ENCODE data around the gene MST1. TPM values are rescaled to one million over a fixed set of nuclear protein-coding genes. Genes with fewer than 3 reads are reported as not detected.

MST1 gene
- total RNA-seq (2014; rRNA removed; shearing (Covaris generic)), result 4.3 and 5.4 TPM in 2 replicates
- 1.4 and 2.9 TPM in 2 replicates for polyA plus RNA-seq (2015; cell fraction: cytosol; rRNA removed)
- polyA plus RNA-seq (2015; cell fraction: nucleus; rRNA removed), result 169 and 191 TPM in 2 replicates

DNA sequence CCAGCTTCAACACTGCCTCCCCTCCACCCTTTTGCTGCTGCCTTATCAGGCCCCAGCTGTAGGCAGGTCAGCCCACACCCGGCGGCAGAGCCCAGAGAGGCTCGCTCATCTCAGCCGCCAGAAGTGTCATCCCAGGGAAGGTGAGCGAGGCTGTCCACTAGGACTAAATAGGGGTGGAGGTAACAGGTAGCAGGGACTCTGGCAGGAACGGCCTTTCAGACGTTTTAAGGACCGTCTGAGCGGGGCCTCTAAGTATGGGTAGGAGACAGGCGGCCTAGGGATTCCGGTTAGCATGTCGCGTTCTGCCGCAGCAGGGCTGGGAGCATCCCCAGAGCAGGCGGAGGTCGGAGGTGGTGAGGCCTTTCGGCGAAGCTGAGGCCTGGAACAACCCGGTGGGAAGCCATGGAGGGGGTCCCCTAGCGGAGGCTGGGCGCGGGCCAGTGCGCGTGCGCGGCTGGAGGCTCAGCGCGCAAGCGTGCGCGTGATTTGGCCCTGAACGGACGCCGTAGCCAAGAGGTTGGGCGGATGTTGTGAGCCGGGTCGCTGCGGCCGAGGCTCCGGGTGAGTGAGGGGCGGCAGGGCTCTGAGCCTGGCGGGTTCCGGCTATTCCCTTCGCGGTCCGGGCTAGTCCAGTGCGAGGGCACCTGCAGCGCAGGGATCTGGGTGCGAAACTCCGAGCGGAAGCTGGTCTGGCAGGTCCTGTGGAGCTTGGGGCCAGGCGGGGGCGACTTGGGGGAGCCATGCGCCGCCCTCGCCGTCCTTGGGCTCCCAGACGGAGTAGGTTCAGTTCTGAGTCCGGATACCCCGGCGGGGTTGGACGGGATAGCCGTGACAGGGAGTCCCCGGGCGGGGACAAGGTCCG, at the start of gene MST1, which contains the start of gene RNF123:
Gene MST1, minus strand, starts transcription at position 429 of the 862 bp plus-strand sequence. CDS start 783 bp downstream, outside the sequence.
Gene RNF123, plus strand, starts transcription at position 512 of the 862 bp plus-strand sequence. CDS start 1,609 bp downstream, outside the sequence.
- peak; percentile 88 for DNase-seq (ENCODE audit: low read depth, low spot score)
- in situ Hi-C loops (cut with HindIII; ENCODE audit: low pct_unique_long_range_greater_than_20kb, low sequenced_read_pairs), result no loop called here

DNA sequence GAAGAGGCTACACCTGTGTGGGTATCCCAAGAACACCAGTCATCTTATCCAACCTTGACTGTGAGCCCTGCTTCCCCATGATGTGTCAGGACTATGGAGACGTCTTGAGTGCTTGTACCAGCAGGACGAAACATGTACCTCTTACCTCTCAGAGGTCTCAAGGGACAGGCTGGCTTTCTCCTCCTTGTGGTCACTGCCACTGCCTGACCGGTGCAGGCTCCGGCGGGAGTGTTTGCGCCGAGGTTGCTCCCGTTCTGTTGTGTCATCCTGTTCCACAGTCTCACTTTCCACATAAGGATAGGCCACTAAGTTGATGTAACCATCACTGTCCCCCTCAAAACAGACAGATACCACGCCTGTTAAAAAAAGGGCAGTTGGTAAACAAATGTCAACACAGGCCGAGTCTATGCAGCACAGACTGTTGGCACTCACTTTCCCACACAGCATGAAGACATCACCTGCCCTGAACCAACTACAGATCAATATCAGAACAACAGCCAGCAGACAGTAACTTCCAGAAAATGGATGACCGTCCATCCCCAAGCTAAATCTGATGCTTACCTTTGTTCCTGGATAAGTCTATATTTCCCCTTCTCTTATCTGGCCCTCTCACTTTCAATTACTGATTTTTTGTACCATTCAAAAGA, 48.9 kb upstream of the MST1 start:
- DNase-seq (ENCODE audit: low read depth, low spot score), result no peak
- in situ Hi-C loops (cut with HindIII; ENCODE audit: low pct_unique_long_range_greater_than_20kb, low sequenced_read_pairs), result no loop called here

DNA sequence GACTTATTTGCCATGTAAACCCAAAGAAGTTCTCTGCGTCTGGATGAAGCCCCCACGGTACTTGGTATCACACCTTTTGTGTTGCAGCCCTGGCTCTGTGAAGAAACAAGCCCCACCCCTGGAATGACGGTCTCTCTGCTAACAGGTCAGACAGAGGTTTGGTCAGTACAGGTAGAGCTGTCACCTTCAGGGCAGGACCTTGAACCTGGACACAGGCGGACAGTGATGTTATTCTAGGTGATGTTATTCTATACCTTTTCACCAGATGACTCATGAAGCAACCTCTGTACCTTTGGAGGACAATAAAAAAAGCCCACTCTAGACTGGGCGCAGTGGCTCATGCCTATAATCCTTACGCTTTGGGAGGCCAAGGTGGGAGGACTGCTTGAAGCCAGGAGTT, 45.5 kb upstream of the MST1 start:
- in situ Hi-C loops (cut with HindIII; ENCODE audit: low pct_unique_long_range_greater_than_20kb, low sequenced_read_pairs), result no loop called here
- no peak for DNase-seq (ENCODE audit: low read depth, low spot score)

DNA sequence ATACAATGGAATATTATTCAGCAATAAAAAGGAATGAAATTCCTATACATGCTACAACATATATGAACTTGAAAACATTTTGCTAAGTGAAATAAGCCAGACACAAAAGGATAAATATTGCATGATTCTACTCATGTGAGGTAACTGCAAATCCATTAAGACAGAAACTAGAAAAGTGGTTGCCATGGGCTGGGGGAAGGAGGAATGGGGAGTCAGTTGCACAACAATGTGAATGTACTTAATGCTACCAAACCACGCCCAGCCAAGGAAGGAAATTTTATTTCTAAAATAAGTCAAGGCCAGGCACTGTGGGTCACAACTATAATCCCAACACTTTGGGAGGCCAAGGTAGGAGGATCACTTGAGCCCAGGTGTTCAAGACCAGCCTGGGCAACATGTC, 44.3 kb upstream of the MST1 start:
- in situ Hi-C loops (cut with HindIII; ENCODE audit: low pct_unique_long_range_greater_than_20kb, low sequenced_read_pairs), result no loop called here
- DNase-seq (ENCODE audit: low read depth, low spot score), result no peak

DNA sequence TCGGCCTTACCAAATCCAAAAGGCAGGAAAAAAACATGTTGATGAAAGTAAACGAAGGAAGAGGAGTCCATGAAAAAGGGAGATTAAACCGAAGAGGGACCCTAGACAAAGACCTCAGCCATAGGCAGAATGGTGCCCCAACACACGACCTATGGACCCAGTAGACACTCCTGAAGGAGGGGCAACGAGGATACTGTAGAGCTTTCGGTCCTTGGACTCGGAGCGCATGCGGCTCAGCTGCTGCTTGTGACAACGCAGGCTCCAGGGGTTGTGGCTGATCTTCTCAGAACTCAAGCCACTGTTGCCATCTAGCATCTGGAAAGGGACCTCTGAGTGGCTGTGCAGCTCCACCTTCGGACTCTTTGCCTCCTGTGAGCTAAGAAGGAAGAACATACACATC, 43.3 kb upstream of the MST1 start:
- DNase-seq (ENCODE audit: low read depth, low spot score), result no peak
- in situ Hi-C loops (cut with HindIII; ENCODE audit: low pct_unique_long_range_greater_than_20kb, low sequenced_read_pairs), result no loop called here

DNA sequence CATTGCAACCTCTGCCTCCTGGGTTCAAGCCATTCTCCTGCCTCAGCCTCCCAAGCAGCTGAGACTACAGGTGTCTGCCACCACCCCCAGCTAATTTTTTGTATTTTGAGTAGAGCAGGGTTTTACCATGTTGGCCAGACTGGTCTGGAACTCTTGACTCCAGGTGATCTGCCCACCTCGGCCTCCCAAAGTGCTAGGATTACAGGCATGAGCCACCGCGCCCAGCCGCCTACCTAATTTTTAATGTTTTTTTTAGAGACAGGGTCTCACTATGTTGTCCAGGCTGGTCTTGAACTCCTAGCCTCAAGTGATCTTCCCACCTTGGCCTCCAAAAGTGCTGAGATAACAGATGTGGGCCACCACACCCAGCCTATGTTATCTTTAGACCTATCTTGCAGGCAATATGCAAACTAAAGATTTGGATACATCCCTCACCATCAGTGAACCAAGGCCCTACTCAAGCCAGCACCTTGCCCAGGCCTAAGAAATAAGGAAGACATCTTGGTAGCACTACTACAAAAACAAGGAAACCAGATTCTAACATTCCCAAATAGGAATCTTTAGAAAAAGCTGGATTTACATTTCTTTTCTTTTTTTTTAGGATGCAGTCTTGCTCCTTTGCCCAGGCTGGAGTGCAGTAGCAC, 40.8 kb upstream of the MST1 start:
- no peak for DNase-seq (ENCODE audit: low read depth, low spot score)
- in situ Hi-C loops (cut with HindIII; ENCODE audit: low pct_unique_long_range_greater_than_20kb, low sequenced_read_pairs), result no loop called here

DNA sequence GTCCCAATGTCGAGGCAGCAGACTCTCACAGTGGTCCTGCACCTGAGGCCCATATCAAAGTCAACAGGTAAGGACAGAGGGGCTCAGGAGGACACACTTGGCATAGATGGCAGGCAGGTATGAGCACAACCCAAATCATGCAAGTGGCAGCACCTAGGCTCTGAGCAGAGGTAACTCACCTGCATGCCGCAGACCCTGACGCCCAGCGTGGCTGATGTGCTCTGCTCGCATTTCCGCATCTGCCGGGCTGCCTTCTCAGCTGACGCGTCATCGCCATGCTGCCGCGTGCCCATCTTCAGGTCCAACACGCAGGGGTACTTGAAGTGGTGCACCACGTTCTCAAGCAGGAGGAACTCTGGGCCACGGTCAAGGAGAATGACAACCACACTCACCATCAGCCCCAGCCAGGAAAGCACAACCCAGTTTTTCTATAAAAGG, 38.7 kb upstream of the MST1 start:
- in situ Hi-C loops (cut with HindIII; ENCODE audit: low pct_unique_long_range_greater_than_20kb, low sequenced_read_pairs), result no loop called here

DNA sequence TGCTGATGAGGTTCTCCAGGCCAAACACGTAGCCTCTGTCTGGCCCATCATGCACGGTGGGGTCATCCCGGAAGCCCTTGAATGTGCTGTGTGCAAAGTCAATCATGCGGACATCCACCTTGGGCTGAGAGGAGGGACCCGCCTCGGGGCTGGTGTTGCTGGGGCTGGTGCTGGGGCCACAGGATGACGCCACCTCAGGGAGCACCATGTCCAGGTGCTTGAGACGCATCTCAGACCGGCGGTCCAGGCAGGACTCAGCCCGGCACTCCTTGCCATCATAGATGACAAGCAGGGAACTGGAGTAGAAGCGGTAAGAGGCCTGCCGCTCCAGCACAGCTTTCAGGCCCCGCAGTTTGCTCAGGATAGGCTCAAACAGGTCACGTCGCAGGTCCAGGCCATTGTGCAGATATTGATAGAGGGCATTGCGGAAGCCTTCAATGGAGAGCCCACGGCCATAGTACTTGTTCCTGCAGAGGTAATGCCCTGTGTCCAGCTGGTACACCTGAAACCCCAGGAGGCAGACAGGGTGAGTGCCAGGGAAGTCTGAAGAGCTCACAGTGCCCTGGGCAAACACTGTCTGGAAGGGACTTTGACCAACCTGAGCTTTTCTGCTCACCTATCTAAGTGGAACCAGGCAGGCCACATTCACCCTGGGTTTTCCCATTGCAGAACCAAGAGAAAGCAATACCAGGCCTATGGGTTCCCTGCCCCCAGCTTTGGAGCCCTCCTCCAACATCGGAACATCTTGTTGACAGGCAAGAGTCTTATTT, 38.1 kb upstream of the MST1 start:
- DNase-seq (ENCODE audit: low read depth, low spot score), result no peak
- in situ Hi-C loops (cut with HindIII; ENCODE audit: low pct_unique_long_range_greater_than_20kb, low sequenced_read_pairs), result no loop called here

More for the DNA sequence above, 38.7 kb upstream of the MST1 start:
- no peak for DNase-seq (ENCODE audit: low read depth, low spot score)

DNA sequence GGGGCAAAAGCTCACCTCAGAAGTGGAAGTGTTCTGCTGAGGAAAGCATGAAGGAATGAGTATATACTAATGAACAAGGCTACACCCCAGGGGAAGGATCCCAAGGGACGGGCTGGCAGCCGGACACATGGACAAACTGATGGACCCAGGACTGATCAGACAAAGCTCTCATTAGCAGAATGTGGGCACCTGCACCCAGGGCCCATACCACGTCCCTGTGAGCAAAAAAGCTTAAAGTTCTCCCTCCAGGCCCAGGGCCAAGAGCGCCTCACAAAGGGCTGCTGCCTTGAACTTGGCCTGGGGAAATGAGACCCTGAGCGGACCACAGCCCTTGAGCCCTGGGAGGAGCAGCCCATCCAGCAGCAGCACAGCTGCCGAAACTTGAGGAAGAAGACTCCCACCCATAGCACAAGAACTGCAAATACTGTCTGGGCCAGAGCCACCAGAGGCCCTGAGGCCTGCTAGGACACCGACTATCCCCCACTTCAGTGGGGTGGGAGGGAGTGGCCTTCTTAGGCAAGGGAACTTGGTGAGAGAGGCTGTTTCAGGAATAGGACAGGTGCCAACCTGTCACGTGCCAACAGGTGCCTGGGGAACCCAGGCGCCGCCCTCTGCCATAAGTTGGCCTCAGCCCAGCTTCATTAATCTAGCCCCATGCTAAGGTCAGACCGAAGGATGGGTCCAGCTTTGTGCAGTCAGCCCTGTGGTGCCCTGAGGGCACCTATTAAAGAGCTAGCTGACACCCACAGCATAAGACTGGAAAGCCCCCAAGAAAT, 36.8 kb upstream of the MST1 start:
- in situ Hi-C loops (cut with HindIII; ENCODE audit: low pct_unique_long_range_greater_than_20kb, low sequenced_read_pairs), result no loop called here
- DNase-seq (ENCODE audit: low read depth, low spot score), result no peak

DNA sequence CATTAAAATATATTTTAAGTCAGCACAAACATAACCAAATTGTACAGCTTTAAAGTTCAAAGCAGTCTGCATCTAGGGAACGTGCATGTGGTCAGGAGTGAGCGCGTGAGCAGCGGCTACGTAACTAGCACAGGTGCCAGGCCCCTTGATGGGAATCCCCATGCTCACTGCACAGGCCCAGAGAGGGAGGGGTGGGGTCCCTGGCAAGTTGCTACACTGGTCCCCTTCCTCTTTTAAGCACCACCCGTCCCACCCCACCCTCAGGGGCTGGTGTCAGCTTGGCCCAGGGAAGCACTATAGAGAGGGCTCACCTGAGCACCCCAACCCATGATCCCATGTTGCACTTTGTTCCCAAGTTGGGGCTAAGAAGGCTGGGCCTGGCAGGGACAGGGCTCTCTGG, 35.3 kb upstream of the MST1 start:
- DNase-seq (ENCODE audit: low read depth, low spot score), result no peak
- in situ Hi-C loops (cut with HindIII; ENCODE audit: low pct_unique_long_range_greater_than_20kb, low sequenced_read_pairs), result no loop called here

DNA sequence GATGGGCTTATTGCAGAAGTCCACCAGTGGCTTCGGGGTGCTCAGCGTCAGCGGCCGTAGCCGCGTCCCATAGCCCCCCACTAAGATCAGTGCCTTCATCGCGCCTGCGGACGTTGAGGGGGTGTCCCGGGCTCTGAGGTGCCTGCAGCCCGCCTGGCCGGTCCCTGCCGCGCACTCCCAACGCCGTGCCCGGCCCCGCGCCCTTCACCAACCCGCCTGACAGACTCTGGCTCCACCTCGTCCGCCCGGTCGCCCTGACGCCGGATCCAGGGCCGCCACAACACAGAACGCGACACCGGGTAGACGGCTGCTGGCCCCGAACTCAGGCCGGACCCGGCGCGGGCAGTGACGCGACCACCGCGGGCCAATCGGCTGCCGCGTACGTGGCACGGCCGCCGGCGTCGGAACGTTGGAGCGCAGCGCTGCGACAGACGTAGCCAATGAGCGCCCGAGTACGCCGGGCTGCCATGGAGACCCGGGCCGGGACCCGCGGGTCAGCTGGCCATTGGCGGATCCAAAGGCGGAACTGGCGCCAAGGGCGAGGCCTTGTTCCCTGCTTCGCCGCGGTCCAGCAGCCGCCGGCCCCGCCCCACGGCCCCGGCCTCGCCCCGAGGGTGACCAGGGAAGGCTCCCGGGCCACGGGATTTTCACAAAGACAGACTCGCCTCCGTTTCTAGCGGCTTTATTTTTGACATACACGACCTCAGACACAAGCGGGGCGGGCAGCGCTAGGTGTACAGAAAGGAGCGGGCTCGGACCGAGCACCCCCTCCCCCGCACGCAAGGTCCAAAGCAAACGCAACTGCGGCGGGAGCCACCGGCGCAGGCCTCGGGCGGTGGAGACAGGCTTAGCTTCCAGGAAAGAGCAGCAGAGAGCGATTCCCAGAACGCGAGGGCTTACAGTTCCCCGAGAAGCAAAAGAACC, 34.6 kb upstream of the MST1 start, which contains the start of gene GMPPB:
Gene GMPPB, minus strand, starts transcription at position 324 of the 924 bp plus-strand sequence. Its CDS starts 225 bp downstream, at position 99.
- in situ Hi-C loops (cut with HindIII; ENCODE audit: low pct_unique_long_range_greater_than_20kb, low sequenced_read_pairs), result no loop called here
- DNase-seq (ENCODE audit: low read depth, low spot score), result peak; percentile 97

DNA sequence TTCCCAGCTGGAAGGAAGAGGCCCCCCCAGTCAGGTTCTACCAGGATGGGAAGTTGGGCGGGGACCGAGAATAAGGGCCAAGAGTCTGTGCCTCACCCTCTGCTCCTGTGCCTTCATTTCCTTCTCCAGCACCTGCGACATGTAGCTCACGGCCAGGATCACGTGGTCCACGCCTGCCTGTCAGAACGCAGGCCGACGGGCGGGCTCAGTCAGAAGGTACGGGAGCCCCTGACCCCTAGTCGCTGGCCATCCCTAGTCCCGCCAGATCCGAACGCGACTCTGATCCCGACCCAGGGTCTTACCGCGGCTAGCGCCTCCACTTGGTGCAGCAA, 34.0 kb upstream of the MST1 start:
- peak; percentile 35 for DNase-seq (ENCODE audit: low read depth, low spot score)
- in situ Hi-C loops (cut with HindIII; ENCODE audit: low pct_unique_long_range_greater_than_20kb, low sequenced_read_pairs), result no loop called here

DNA sequence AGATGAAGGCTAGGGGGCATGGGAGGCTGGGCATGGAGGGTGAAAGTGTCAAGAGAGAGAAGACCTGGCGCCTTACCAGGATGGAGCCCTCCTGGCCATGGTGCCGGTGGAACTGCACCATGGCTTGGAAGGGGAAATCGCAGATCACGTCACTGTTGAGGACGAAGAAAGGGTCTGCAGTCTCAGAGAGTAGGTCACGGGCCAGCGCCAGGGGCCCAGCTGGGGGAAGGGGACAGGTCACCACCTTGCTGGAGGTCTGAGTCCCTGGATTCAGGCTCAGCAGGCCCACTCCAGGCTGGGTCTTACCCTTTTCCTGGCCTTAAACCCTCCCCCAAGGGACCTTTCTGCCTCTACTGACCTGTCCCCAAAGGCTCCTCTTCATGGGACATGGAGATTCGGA, 33.6 kb upstream of the MST1 start:
- in situ Hi-C loops (cut with HindIII; ENCODE audit: low pct_unique_long_range_greater_than_20kb, low sequenced_read_pairs), result no loop called here
- no peak for DNase-seq (ENCODE audit: low read depth, low spot score)

DNA sequence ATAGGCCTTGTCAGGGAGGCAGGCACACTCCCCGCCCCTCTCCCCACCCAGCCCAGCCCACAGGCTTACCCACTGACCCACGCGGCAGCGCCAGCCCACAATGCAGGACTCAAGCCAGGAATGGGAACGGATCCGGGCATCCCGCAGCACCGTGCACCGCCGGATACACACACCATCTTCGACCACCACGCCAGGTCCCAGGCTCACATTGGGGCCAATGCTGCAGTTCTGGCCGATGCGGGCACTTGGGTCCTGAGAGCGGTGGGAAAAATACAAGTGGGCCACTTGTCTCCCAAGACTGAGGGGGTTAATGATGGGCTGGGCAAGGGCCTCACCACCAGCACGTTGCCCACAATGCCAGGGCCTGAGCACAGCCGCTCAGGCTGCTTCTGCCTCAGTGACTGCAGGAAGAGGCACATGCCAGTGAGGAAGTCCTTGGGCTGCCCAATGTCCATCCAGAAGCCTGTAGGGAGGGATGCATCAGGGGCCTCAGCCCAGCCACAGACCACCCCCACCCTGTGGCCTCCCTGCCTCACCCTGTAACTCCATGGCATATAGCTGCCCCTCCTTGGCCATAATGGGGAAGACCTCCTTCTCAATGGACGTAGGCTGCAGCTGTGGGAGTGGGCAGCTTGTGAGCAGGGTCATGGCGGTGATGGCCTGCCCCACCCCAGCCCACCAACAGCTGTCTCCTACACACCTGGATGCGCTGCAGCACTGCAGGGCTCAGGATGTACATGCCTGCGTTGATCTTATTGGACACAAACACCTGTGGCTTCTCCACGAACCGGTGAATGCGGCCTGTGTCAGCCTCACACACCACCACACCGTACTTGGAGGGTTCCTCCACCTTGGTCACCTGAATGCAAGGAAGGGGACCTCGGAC, 32.9 kb upstream of the MST1 start:
- in situ Hi-C loops (cut with HindIII; ENCODE audit: low pct_unique_long_range_greater_than_20kb, low sequenced_read_pairs), result no loop called here
- DNase-seq (ENCODE audit: low read depth, low spot score), result no peak

DNA sequence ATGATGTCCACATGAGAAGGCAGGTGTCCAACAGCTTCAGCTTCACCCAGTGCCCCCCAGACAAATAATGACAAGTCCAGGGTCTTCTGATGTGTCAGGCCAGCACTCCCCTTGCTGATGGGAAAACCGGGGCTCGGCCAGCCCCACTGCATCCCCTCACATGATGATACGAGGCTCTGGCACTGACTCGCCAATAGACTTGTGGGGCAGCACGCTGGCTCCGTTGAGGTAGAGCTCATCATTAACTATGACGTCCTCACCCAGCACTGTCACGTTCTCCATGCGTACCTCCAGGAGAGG, 32.3 kb upstream of the MST1 start:
- in situ Hi-C loops (cut with HindIII; ENCODE audit: low pct_unique_long_range_greater_than_20kb, low sequenced_read_pairs), result no loop called here
- no peak for DNase-seq (ENCODE audit: low read depth, low spot score)
